ENCODE results near the gene SLC66A3. TPM values are rescaled to one million over a fixed set of nuclear protein-coding genes. Genes with fewer than 3 reads are reported as not detected.

Gene SLC66A3
- total RNA-seq, 1 donor from 2014 or later: 52.6 TPM

DNA sequence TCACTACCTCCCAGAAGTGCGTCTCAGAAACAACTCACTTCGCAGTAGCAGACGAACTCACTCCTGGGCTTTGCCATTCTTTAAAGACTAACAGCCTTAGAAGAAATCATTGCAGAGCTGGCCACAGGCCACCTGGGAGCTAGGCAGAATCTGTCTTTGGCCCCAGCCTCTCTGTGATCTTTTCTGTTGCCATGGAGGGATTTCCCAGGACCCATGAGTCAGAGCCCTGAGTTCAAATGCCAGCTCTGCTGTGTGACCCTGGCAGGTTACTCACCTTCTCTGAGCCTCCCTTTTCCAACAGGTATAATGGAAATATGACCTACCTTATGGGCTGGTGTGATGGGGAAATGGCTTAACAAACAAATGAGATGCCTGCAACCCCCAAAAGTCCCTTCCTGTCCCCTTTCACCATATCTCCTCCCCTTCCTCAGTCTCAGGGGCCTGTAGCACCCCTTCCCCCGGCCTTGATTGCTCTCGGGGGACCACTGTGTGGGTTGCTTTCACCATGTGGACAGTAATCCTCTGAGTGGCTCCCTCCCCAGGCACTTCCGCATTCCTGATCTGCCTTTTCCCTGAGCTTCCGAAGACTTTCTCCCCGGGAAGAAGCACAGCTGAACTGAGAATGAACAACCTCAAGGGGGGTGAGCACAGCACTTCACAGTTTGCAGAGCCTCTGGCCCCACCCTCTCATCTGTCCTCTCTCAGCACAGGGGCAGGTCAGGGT lies 34.0 kb upstream of the SLC66A3 start:
- intact Hi-C loops (cut with DNase I): no loop called here
- TF ChIP-seq, protein P1, sequence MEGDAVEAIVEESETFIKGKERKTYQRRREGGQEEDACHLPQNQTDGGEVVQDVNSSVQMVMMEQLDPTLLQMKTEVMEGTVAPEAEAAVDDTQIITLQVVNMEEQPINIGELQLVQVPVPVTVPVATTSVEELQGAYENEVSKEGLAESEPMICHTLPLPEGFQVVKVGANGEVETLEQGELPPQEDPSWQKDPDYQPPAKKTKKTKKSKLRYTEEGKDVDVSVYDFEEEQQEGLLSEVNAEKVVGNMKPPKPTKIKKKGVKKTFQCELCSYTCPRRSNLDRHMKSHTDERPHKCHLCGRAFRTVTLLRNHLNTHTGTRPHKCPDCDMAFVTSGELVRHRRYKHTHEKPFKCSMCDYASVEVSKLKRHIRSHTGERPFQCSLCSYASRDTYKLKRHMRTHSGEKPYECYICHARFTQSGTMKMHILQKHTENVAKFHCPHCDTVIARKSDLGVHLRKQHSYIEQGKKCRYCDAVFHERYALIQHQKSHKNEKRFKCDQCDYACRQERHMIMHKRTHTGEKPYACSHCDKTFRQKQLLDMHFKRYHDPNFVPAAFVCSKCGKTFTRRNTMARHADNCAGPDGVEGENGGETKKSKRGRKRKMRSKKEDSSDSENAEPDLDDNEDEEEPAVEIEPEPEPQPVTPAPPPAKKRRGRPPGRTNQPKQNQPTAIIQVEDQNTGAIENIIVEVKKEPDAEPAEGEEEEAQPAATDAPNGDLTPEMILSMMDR (IDR thresholded peaks at IDR 0.05): no peak
- no peak for DNase-seq (ENCODE audit: low spot score in 2 of 2)
- Histone ChIP-seq H3K36me3 (no peaks in the 10 kb centered on the region), H3K4me3 (no peak overlapping the region), H3K9me3 (no peaks in the 10 kb centered on the region), H3K27me3 (no peaks in the 10 kb centered on the region), H3K27ac (no peak overlapping the region), H3K4me1 (no peaks in the 10 kb centered on the region)

DNA sequence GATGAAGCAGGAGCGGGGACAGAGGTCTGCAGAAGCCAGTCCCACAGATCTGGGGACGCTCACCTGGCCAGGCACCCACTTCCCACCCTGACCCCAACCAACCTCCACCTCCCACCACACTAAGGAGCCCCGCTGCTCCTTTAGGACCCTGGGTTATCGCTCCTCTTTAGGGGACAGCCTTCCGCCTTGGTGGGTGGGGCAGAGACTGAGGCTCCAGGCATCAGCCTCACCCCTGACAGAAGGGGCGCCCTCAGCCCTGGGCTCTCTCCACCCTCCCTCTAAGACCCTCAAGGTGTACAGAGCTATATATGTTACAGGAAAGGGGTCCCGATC lies 33.5 kb upstream of the SLC66A3 start:
- TF ChIP-seq, protein P1 (IDR thresholded peaks at IDR 0.05): no peak
- no peak overlapping the region for H3K27ac ChIP-seq
- H3K4me1 ChIP-seq: no peaks in the 10 kb centered on the region
- H3K4me3 ChIP-seq: no peak overlapping the region
- H3K27me3 ChIP-seq: no peaks in the 10 kb centered on the region
- intact Hi-C loops (cut with DNase I): no loop called here
- no peak for DNase-seq (ENCODE audit: low spot score in 2 of 2)
- H3K36me3 ChIP-seq: no peaks in the 10 kb centered on the region
- no peaks in the 10 kb centered on the region for H3K9me3 ChIP-seq

DNA sequence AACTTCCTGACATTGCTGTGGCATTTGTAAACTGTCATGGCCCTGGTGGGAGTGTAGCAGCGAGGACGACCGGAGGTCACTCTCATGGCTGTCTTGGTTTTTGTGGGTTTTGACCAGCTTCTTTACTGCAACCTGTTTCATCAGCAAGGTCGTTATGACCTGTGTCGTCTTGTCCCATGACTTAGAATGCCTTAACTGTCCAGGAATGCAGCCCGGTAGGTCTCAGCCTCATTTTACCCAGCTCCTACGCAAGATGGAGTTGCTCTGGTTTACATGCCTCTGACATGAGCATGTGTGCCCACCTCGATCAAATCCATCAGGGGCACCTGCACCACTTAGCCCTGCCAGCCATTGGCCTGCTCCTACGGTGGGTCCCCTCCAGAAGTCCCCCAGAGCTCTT lies 32.9 kb upstream of the SLC66A3 start:
- H3K27me3 ChIP-seq: no peaks in the 10 kb centered on the region
- no peaks in the 10 kb centered on the region for H3K4me1 ChIP-seq
- no peaks in the 10 kb centered on the region for H3K36me3 ChIP-seq
- no peak overlapping the region for H3K4me3 ChIP-seq
- DNase-seq (ENCODE audit: low spot score in 2 of 2): no peak
- no peak overlapping the region for H3K27ac ChIP-seq
- intact Hi-C loops (cut with DNase I): no loop called here
- H3K9me3 ChIP-seq: no peaks in the 10 kb centered on the region
- TF ChIP-seq, protein P1 (IDR thresholded peaks at IDR 0.05): no peak

DNA sequence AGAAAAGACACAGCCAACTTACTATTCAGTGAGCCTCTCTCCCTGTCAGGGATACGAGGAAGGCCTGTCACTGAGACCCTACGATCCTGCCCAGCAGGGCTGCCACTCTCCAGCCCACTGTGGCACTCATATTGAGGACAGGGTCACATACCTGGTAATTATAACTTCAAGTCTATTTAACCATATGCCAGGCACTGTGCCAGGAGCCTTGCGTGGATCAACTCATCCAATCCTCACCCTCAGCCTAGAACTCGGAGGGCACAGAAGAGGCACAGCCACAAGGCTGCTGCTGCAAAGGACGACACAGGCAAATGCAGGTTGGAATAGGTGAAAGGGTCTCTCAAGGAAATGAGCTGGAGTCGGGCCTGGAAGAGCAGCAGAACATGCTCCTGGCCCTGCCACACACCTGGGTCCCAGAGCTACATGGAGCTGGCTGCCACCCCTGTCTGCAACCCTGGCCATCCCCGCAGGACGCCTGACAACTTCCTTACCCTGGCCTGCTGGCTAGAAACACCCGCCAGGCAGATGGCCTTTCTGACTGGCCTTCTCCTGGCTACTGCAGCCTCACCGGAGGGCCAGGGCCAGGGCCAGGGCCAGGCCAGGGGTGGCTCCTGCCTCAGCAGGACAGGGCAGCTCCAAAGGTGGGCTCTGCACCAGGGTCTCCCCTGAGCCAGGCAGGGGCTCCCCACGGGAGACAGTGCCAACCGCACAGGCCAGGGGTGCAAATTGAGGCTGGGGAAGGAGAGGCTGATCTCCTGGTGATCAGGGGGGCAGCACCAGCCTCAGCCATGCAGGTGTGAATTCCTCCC lies 32.1 kb upstream of the SLC66A3 start:
- Histone ChIP-seq H3K9me3 (no peaks in the 10 kb centered on the region), H3K4me3 (no peak overlapping the region), H3K27me3 (no peaks in the 10 kb centered on the region), H3K36me3 (no peaks in the 10 kb centered on the region), H3K27ac (no peak overlapping the region), H3K4me1 (no peaks in the 10 kb centered on the region)
- DNase-seq (ENCODE audit: low spot score in 2 of 2): no peak
- TF ChIP-seq, protein P1 (IDR thresholded peaks at IDR 0.05): no peak
- intact Hi-C loops (cut with DNase I): no loop called here

DNA sequence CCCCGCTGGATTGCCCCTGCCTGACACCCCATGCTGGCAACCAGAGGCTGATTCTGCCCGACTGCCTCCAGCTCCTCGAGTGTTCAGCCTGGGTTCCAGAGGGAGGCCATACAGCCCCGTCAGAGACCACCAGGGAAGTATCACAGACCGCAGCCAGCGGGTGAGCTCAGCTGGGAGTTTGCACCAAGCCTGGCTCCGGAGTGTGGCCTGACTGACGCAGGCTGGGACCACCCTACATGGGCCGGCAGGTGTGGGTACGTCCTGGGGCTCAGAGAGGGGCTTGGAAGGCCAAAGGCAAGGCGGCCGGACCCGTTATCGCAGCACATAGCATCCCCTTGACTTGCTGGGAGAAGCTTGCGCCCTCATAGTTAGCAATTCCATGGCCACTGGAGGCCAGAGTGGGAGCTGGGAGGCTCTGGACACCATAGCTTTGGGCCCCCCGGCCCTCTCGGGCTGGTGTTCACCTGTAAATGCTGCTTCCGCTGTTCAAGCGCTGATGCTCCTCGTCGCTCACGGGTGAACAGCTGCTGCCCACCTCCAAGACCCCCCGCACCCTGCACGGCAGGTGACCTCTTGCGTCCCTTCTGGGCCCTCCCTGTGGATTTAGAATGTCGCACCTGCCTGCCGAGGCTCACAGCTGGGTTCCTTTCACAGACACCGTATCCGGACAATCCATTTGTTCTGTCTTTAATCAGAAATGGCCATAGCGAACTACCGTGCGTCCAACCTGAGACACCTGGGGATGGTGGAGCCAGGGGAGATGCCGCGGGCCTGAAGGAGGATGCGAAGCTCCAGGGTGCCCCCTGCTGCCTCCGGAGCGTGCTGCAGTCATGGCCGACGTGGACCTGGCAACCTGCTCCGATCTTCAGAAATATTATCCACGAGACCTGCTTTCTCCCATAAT lies 31.2 kb upstream of the SLC66A3 start:
- H3K4me3 ChIP-seq: no peak overlapping the region
- no peak for DNase-seq (ENCODE audit: low spot score in 2 of 2)
- no peak overlapping the region for H3K27ac ChIP-seq
- intact Hi-C loops (cut with DNase I): no loop called here
- TF ChIP-seq, protein P1 (IDR thresholded peaks at IDR 0.05): peak in 2 of 3 experiments; percentile 19 to 42
- no peaks in the 10 kb centered on the region for H3K36me3 ChIP-seq
- peaks cover 0 to 5% of the 10 kb centered on the region in 2 donors for H3K4me1 ChIP-seq
- H3K27me3 ChIP-seq: no peaks in the 10 kb centered on the region
- no peaks in the 10 kb centered on the region for H3K9me3 ChIP-seq
